GM12891 (cell line): ENCODE results near the gene ACSS2.

Experiments
- POLR2A ChIP-seq: IDR thresholded peaks from 2 replicates; pipeline ENCODE4 v1.6.1; 2011; ENCODE audit warnings: low read depth, low read length, control low read depth
- POLR2AphosphoS5 ChIP-seq: IDR thresholded peaks from 2 replicates; pipeline ENCODE4 v1.6.1; 2011; ENCODE audit warnings: low read depth, low read length, control low read depth

DNA sequence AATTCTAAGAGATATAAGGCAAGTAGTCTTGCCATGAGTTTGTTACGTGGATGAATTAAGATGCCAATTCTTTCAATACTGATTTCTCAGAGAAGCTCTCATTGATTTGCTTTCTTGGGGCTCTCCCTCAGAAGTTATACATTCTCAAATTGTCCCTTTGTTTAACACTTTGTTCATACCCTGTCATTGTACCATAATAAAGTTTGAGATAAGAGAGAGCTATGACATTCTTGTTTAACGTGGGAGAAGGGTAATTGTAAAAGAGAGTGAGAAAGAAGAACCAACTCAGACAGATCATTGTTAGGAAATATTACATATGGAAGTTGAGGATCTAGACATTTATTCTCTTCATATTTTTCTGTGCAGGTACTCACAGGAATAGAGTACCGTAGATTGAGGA, 19.1 kb downstream of the ACSS2 start:
- TF ChIP-seq POLR2AphosphoS5 (no peak), POLR2A (no peak)
